PC-9 (cell line): ENCODE data around the gene SPON1. TPM values are rescaled to one million over a fixed set of nuclear protein-coding genes. Genes with fewer than 3 reads are reported as not detected.
"Not testable (repeated sequence)": the region's sequence is repeated elsewhere in the genome, so short reads cannot be mapped to it uniquely, and the experiment has no call there.

ENCODE experiments used
- BruUV-seq: library from RNA; stranded (reverse); fragments of 400-500 nt; replicated peaks from 2 replicates; lab custom pipeline; 2021; lab: Mats Ljungman, UMichigan
- CTCF ChIA-PET: fragments of 300-600 bp; sonication (Branson Sonifier 250); formaldehyde crosslinking; loops from one replicate; lab custom pipeline; 2022; ENCODE audit warnings: antibody characterized with exemption; lab: Charles Lee
- POLR2A ChIA-PET: fragments of 300-600 bp; sonication (Branson Sonifier 250); formaldehyde crosslinking; loops from one replicate; lab custom pipeline; 2022; ENCODE audit warnings: antibody characterized with exemption; ENCODE audit not compliant: unreplicated experiment; lab: Charles Lee
- DNase-seq, 2 experiments: peaks; one replicate each; pipeline versions ENCODE4 v3.0.0 to v3.0.0-alpha.2; 2015 to 2022; ENCODE audit warnings: mixed read lengths in 1 of 2
- H2AFZ ChIP-seq: fragments of 200-600 bp; sonication (generic); 2 replicates; pipeline ENCODE4 v1.8.1; 2017; ENCODE audit warnings: antibody characterized with exemption
- H3F3A ChIP-seq: fragments of 200-600 bp; sonication (generic); 2 replicates; pipeline ENCODE4 v1.8.1; 2017; ENCODE audit warnings: antibody characterized with exemption, mild to moderate bottlenecking, low read depth; ENCODE audit not compliant: insufficient read depth
- H3K27ac ChIP-seq: fragments of 200-600 bp; sonication (generic); 2 replicates; pipeline ENCODE4 v1.6.1; 2016; ENCODE audit warnings: mixed run types
- H3K27me3 ChIP-seq: fragments of 200-600 bp; sonication (generic); 2 replicates; pipeline ENCODE4 v1.6.1; 2016; ENCODE audit warnings: low read depth, mixed run types; ENCODE audit not compliant: insufficient read depth
- H3K36me3 ChIP-seq: fragments of 200-600 bp; sonication (generic); 2 replicates; pipeline ENCODE4 v1.6.1; 2016; ENCODE audit warnings: low read depth, mixed run types
- H3K4me1 ChIP-seq: fragments of 200-600 bp; sonication (generic); replicated peaks from 2 replicates; pipeline ENCODE4 v1.6.1; 2016; ENCODE audit warnings: mixed run types; ENCODE audit not compliant: insufficient read depth
- H3K4me2 ChIP-seq: fragments of 200-600 bp; sonication (generic); 2 replicates; pipeline ENCODE4 v1.6.1; 2017; ENCODE audit warnings: mixed run types
- H3K4me3 ChIP-seq: fragments of 200-600 bp; sonication (generic); 2 replicates; pipeline ENCODE4 v1.6.1; 2016; ENCODE audit warnings: mixed run types
- H3K79me2 ChIP-seq: fragments of 200-600 bp; sonication (generic); 2 replicates; pipeline ENCODE4 v1.6.1; 2017; ENCODE audit warnings: low read depth, mixed run types
- H3K9me2 ChIP-seq: fragments of 200-600 bp; sonication (generic); 2 replicates; pipeline ENCODE4 v1.8.1; 2017; ENCODE audit warnings: mild to moderate bottlenecking; ENCODE audit not compliant: insufficient read depth
- H3K9me3 ChIP-seq: fragments of 200-600 bp; sonication (generic); 2 replicates; pipeline ENCODE4 v1.8.1; 2016; ENCODE audit warnings: low read depth; ENCODE audit not compliant: insufficient read depth
- H4K20me1 ChIP-seq: fragments of 200-600 bp; sonication (generic); 2 replicates; pipeline ENCODE4 v1.8.1; 2017; ENCODE audit not compliant: insufficient read depth
- CTCF ChIP-seq: fragments of 200-600 bp; sonication (generic); conservative IDR thresholded peaks from 2 replicates; pipeline ENCODE4 v1.6.1; 2017; ENCODE audit warnings: mixed run types, antibody characterized with exemption, mild to moderate bottlenecking, moderate library complexity
- EZH2 ChIP-seq: fragments of 200-600 bp; sonication (generic); IDR thresholded peaks from 2 replicates; pipeline ENCODE4 v1.8.0; 2017; ENCODE audit warnings: antibody characterized with exemption, low read depth
- intact Hi-C: fragments of 100-400 bp; cut with micrococcal nuclease; formaldehyde crosslinking; loops from one replicate; pipeline ENCODE4 v1.10.0; 2022; ENCODE audit not compliant: unreplicated experiment
- total RNA-seq: library from RNA; stranded (reverse); gene quantifications from 2 replicates; pipeline ENCODE4 v1.2.3, GENCODE V29; 2021

SPON1 gene
- total RNA-seq, 1 experiment from 2014 or later, result 0.70 TPM

GRCh38 chr11:13974631-13975030 lies 12.1 kb downstream of the SPON1 start:
- H3K9me3 ChIP-seq, result no peaks in the 10 kb centered on the region
- POLR2A ChIA-PET, result no interaction called here
- no peak overlapping the region for H3K27ac ChIP-seq
- H3K79me2 ChIP-seq, result no peaks in the 10 kb centered on the region
- CTCF ChIA-PET, result no interaction called here
- H2AFZ ChIP-seq, result no peak overlapping the region
- no peaks in the 10 kb centered on the region for H3K27me3 ChIP-seq
- no peak overlapping the region for H3K4me2 ChIP-seq
- H3K4me3 ChIP-seq, result no peak overlapping the region
- DNase-seq, result no peak
- no peaks in the 10 kb centered on the region for H3F3A ChIP-seq
- TF ChIP-seq EZH2, result no peak
- TF ChIP-seq CTCF, result no peak
- H3K4me1 ChIP-seq, result peaks cover 12% of the 10 kb centered on the region
- H3K9me2 ChIP-seq, result no peaks in the 10 kb centered on the region
- H3K36me3 ChIP-seq, result no peaks in the 10 kb centered on the region
- H4K20me1 ChIP-seq, result no peaks in the 10 kb centered on the region
- intact Hi-C loops, result loop anchor here (5.0 kb wide), 1 partner anchor 273 kb away; no protein-coding TSS in a partner anchor
- BruUV-seq, result no TSS peak

- no TSS peak for BruUV-seq
- H2AFZ ChIP-seq, result no peak overlapping the region
- no peak overlapping the region for H3K4me2 ChIP-seq
- no peaks in the 10 kb centered on the region for H3K79me2 ChIP-seq
- ChIA-PET CTCF (no interaction called here), POLR2A (no interaction called here)
- no peaks in the 10 kb centered on the region for H3K9me3 ChIP-seq
- TF ChIP-seq CTCF, result no peak
- no peak for TF ChIP-seq EZH2
- H3K27me3 ChIP-seq, result no peaks in the 10 kb centered on the region
- H3K9me2 ChIP-seq, result no peaks in the 10 kb centered on the region
- no peak for DNase-seq
- no peak overlapping the region for H3K27ac ChIP-seq
- intact Hi-C loops, result no loop called here
- no peaks in the 10 kb centered on the region for H3K36me3 ChIP-seq
- no peaks in the 10 kb centered on the region for H3K4me1 ChIP-seq
- no peak overlapping the region for H3K4me3 ChIP-seq
- H4K20me1 ChIP-seq, result no peaks in the 10 kb centered on the region
- no peaks in the 10 kb centered on the region for H3F3A ChIP-seq
These were observed 20.7 kb downstream of the SPON1 start for GRCh38 chr11:13983081-13983751.

- no peak overlapping the region for H3K4me2 ChIP-seq
- DNase-seq, result no peak
- no peaks in the 10 kb centered on the region for H3K36me3 ChIP-seq
- H3K9me2 ChIP-seq, result no peaks in the 10 kb centered on the region
- H3K79me2 ChIP-seq, result no peaks in the 10 kb centered on the region
- no peak overlapping the region for H3K27ac ChIP-seq
- no peaks in the 10 kb centered on the region for H3F3A ChIP-seq
- BruUV-seq, result no TSS peak
- CTCF ChIA-PET, result no interaction called here
- H3K9me3 ChIP-seq, result no peaks in the 10 kb centered on the region
- intact Hi-C loops, result no loop called here
- no peak overlapping the region for H3K4me3 ChIP-seq
- POLR2A ChIA-PET, result interaction anchor here (0.8 kb wide), 1 partner anchor 157 kb away, joined by 7 read pairs; no protein-coding TSS in a partner anchor
- TF ChIP-seq EZH2 (no peak), CTCF (no peak)
- no peak overlapping the region for H2AFZ ChIP-seq
- no peaks in the 10 kb centered on the region for H3K4me1 ChIP-seq
- no peaks in the 10 kb centered on the region for H4K20me1 ChIP-seq
- no peaks in the 10 kb centered on the region for H3K27me3 ChIP-seq
These were observed 22.3 kb downstream of the SPON1 start for GRCh38 chr11:13984616-13985450.

GRCh38 chr11:13986695-13987094 lies 24.2 kb downstream of the SPON1 start:
- BruUV-seq, intact Hi-C loops, H3K79me2 ChIP-seq, H3K4me3 ChIP-seq, H4K20me1 ChIP-seq, H3K4me1 ChIP-seq, H3F3A ChIP-seq, H2AFZ ChIP-seq, CTCF ChIA-PET, H3K27me3 ChIP-seq, POLR2A ChIA-PET, H3K9me3 ChIP-seq, H3K4me2 ChIP-seq, DNase-seq, H3K27ac ChIP-seq, H3K36me3 ChIP-seq, H3K9me2 ChIP-seq: not testable (repeated sequence)
